ENCODE results near the gene BTK. TPM values are rescaled to one million over a fixed set of nuclear protein-coding genes. Genes with fewer than 3 reads are reported as not detected.
A peak's percentile ranks its signal among the peaks of the same experiment; 100 is the strongest.

Gene BTK
- total RNA-seq, 1 experiment from 2014 or later = not detected

DNA sequence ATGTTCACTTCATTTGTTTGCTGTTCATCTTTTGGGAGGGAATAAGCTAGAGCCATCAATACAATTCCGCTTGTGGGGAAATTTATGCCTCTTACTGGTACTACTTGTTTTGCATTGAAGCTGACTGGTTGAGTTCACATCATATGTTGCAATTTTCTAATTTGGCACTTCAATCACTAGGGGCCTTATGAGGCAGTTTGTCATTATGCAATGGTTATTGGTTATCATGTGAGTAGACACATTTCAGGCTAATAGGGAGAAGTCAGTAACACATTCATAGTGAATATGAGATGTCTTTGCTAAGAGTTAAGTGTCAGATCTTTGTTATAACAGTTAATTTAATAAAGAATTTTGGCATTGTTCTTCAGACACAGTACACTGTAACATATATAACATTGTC lies 9.8 kb upstream of the BTK start:
- Histone ChIP-seq H3K36me3 (ENCODE audit: insufficient read depth, low read length, poor library complexity, severe bottlenecking) (peaks cover 39% of the 10 kb centered on the region), H3K4me1 (ENCODE audit: insufficient read depth, low read length, poor library complexity, severe bottlenecking) (no peaks in the 10 kb centered on the region), H3K27ac (ENCODE audit: low read depth, low read length, poor library complexity, severe bottlenecking) (no peak overlapping the region), H3K4me3 (ENCODE audit: low read depth, low read length, poor library complexity, severe bottlenecking) (no peak overlapping the region), H3K27me3 (replicated peaks; ENCODE audit: insufficient read depth, low read depth, low read length, poor library complexity) (no peaks in the 10 kb centered on the region), H3K9me3 (ENCODE audit: low read depth, low read length, poor library complexity, severe bottlenecking) (no peaks in the 10 kb centered on the region)
- peak; percentile 23 for DNase-seq (ENCODE audit: low spot score)
- ChIA-PET CTCF (no interaction called here), POLR2A (ENCODE audit: low non-redundant PET) (no interaction called here)
- no TSS peak for BruUV-seq (replicated peaks)
- TF ChIP-seq, protein P1, sequence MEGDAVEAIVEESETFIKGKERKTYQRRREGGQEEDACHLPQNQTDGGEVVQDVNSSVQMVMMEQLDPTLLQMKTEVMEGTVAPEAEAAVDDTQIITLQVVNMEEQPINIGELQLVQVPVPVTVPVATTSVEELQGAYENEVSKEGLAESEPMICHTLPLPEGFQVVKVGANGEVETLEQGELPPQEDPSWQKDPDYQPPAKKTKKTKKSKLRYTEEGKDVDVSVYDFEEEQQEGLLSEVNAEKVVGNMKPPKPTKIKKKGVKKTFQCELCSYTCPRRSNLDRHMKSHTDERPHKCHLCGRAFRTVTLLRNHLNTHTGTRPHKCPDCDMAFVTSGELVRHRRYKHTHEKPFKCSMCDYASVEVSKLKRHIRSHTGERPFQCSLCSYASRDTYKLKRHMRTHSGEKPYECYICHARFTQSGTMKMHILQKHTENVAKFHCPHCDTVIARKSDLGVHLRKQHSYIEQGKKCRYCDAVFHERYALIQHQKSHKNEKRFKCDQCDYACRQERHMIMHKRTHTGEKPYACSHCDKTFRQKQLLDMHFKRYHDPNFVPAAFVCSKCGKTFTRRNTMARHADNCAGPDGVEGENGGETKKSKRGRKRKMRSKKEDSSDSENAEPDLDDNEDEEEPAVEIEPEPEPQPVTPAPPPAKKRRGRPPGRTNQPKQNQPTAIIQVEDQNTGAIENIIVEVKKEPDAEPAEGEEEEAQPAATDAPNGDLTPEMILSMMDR (conservative IDR thresholded peaks at IDR 0.05; ENCODE audit: low read depth, low read length) = no peak
- no peak for TF ChIP-seq EZH2 (IDR thresholded peaks at IDR 0.05; ENCODE audit: borderline replicate concordance, low read depth, low read length, poor library complexity, severe bottlenecking)
- intact Hi-C loops (cut with micrococcal nuclease; ENCODE audit: unreplicated experiment) = no loop called here

DNA sequence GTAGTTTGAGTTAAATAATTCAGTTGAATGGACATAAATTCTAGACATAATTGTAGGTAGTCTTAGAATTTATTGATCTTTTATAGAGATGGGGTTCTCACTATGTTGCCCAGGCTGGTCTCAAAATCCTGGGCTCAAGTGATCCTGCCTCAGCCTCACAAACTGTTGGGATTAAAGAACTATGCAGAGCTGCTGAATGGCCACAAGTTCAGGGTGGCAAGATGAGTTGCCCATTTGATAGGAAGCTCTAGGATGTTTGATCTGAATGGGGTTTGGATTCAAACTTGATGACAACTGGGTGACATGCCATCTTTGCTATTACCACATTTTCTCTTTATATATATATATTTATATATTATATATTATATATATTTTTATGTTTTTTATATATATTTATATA lies 8.4 kb upstream of the BTK start:
- intact Hi-C loops (cut with micrococcal nuclease; ENCODE audit: unreplicated experiment) = no loop called here
- no peaks in the 10 kb centered on the region for H3K4me1 ChIP-seq (ENCODE audit: insufficient read depth, low read length, poor library complexity, severe bottlenecking)
- H3K9me3 ChIP-seq (ENCODE audit: low read depth, low read length, poor library complexity, severe bottlenecking) = no peaks in the 10 kb centered on the region
- POLR2A ChIA-PET (ENCODE audit: low non-redundant PET) = no interaction called here
- no TSS peak for BruUV-seq (replicated peaks)
- no peak overlapping the region for H3K4me3 ChIP-seq (ENCODE audit: low read depth, low read length, poor library complexity, severe bottlenecking)
- DNase-seq (ENCODE audit: low spot score) = no peak
- H3K36me3 ChIP-seq (ENCODE audit: insufficient read depth, low read length, poor library complexity, severe bottlenecking) = peaks cover 35% of the 10 kb centered on the region
- CTCF ChIA-PET = no interaction called here
- H3K27me3 ChIP-seq (replicated peaks; ENCODE audit: insufficient read depth, low read depth, low read length, poor library complexity) = no peaks in the 10 kb centered on the region
- H3K27ac ChIP-seq (ENCODE audit: low read depth, low read length, poor library complexity, severe bottlenecking) = no peak overlapping the region
- TF ChIP-seq EZH2 (IDR thresholded peaks at IDR 0.05; ENCODE audit: borderline replicate concordance, low read depth, low read length, poor library complexity, severe bottlenecking) = no peak

DNA sequence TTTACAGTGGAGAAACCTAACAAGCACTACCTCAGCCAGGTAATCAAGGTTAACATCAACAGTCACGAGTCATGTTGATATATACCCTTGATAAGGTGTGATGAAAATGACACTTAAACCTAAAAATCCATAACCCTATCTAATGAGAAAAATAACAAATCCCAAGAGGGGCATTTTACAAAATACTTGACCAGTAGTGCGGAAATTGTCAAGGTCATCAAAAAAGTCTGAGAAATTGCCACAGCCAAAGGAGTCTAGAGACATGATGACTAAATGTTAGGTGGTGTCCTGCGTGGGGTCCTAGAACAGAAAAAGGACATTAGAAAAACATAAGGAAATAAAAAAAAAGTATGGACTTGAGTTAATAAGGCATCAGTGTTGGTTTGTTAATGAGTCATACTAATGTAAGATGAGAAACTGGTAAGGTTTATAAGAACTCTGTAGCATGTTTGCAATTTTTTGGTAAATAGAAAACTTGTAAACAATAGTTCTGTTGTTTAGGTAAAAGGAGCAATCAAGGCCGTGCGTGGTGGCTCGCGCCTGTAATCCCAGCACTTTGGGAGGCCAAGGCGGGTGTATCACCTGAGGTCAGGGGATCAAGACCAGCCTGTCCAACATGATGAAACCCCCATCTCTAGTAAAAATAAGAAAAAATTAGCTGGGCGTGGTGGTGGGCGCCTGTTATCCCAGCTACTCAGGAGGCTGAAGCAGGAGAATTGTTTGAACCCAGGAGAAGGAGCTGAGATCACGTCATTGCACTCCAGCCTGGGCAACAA lies 7.7 kb upstream of the BTK start:
- ChIA-PET POLR2A (ENCODE audit: low non-redundant PET) (no interaction called here), CTCF (no interaction called here)
- intact Hi-C loops (cut with micrococcal nuclease; ENCODE audit: unreplicated experiment) = no loop called here
- no peak for DNase-seq (ENCODE audit: low spot score)
- Histone ChIP-seq H3K27me3 (replicated peaks; ENCODE audit: insufficient read depth, low read depth, low read length, poor library complexity) (no peaks in the 10 kb centered on the region), H3K4me1 (ENCODE audit: insufficient read depth, low read length, poor library complexity, severe bottlenecking) (no peaks in the 10 kb centered on the region), H3K27ac (ENCODE audit: low read depth, low read length, poor library complexity, severe bottlenecking) (peak overlapping the region; percentile 11), H3K4me3 (ENCODE audit: low read depth, low read length, poor library complexity, severe bottlenecking) (no peak overlapping the region), H3K36me3 (ENCODE audit: insufficient read depth, low read length, poor library complexity, severe bottlenecking) (peaks cover 35% of the 10 kb centered on the region), H3K9me3 (ENCODE audit: low read depth, low read length, poor library complexity, severe bottlenecking) (no peaks in the 10 kb centered on the region)
- TF ChIP-seq, protein P1 (conservative IDR thresholded peaks at IDR 0.05; ENCODE audit: low read depth, low read length) = no peak
- TF ChIP-seq EZH2 (IDR thresholded peaks at IDR 0.05; ENCODE audit: borderline replicate concordance, low read depth, low read length, poor library complexity, severe bottlenecking) = no peak
- no TSS peak for BruUV-seq (replicated peaks)

DNA sequence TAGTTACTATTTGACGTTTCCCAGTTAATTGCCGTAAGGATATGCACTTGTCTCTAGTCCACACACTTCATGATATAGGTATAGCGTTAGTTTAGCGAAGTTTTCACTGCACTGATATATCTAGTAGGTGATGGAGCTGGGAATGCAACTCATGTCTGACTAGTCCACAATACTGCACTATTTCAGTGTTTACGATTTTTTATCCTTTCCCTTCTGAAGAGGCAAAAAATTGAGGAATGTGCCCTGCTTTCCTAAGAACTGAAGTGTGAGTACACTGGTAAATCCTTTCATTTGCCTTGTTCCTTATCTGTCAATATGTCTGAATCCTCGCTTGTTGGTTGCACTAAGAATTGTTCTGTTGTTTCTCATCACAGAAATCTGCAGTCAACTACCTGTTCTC lies 5.8 kb upstream of the BTK start:
- CTCF ChIA-PET = no interaction called here
- POLR2A ChIA-PET (ENCODE audit: low non-redundant PET) = no interaction called here
- Histone ChIP-seq H3K36me3 (ENCODE audit: insufficient read depth, low read length, poor library complexity, severe bottlenecking) (peaks cover 35% of the 10 kb centered on the region), H3K4me3 (ENCODE audit: low read depth, low read length, poor library complexity, severe bottlenecking) (peak overlapping the region; percentile 68), H3K4me1 (ENCODE audit: insufficient read depth, low read length, poor library complexity, severe bottlenecking) (no peaks in the 10 kb centered on the region), H3K27me3 (replicated peaks; ENCODE audit: insufficient read depth, low read depth, low read length, poor library complexity) (no peaks in the 10 kb centered on the region), H3K9me3 (ENCODE audit: low read depth, low read length, poor library complexity, severe bottlenecking) (no peaks in the 10 kb centered on the region), H3K27ac (ENCODE audit: low read depth, low read length, poor library complexity, severe bottlenecking) (peak overlapping the region; percentile 81)
- TF ChIP-seq, protein P1 (conservative IDR thresholded peaks at IDR 0.05; ENCODE audit: low read depth, low read length) = no peak
- TF ChIP-seq EZH2 (IDR thresholded peaks at IDR 0.05; ENCODE audit: borderline replicate concordance, low read depth, low read length, poor library complexity, severe bottlenecking) = no peak
- no TSS peak for BruUV-seq (replicated peaks)
- intact Hi-C loops (cut with micrococcal nuclease; ENCODE audit: unreplicated experiment) = no loop called here
- no peak for DNase-seq (ENCODE audit: low spot score)
